Fibroblast of upper back skin (primary cell): Measurements from ENCODE around the gene GBA2.
A peak's percentile ranks its signal among the peaks of the same experiment; 100 is the strongest.

ENCODE experiments used
- DNase-seq: peaks from one replicate; pipeline ENCODE4 v3.0.0-alpha.2; 2013

Gene GBA2

GRCh38 chr9:35748858-35749514 is at the start of gene GBA2, which contains the start of gene RGP1:
Gene GBA2, minus strand, starts transcription at chr9:35749228. Its CDS starts 524 bp downstream, at chr9:35748704.
Gene RGP1, plus strand, starts transcription at chr9:35749287. Its CDS starts 469 bp downstream, at chr9:35749756.
- DNase-seq: peak; percentile 53

- no peak for DNase-seq
These were observed 48.5 kb upstream of the GBA2 start for GRCh38 chr9:35797311-35798109.

- peak; percentile 25 for DNase-seq
These were observed 46.7 kb upstream of the GBA2 start for GRCh38 chr9:35795695-35796094.

GRCh38 chr9:35793461-35793860 is 44.4 kb upstream of the GBA2 start:
- no peak for DNase-seq

- no peak for DNase-seq
These were observed 43.8 kb upstream of the GBA2 start for GRCh38 chr9:35792826-35793225.

- no peak for DNase-seq
These were observed 43.2 kb upstream of the GBA2 start for GRCh38 chr9:35792024-35792813.

- peak; percentile 31 for DNase-seq
These were observed 42.4 kb upstream of the GBA2 start, which contains the start of gene NPR2 for GRCh38 chr9:35791297-35791921. Gene NPR2, plus strand, starts transcription at chr9:35791591. Its CDS starts 818 bp downstream, at chr9:35792409.

GRCh38 chr9:35790385-35791296 is 41.6 kb upstream of the GBA2 start:
- peak; percentile 89 for DNase-seq

- no peak for DNase-seq
These were observed 41.0 kb upstream of the GBA2 start for GRCh38 chr9:35790025-35790384.

- DNase-seq: no peak
These were observed 40.5 kb upstream of the GBA2 start for GRCh38 chr9:35789541-35789940.

GRCh38 chr9:35783418-35783817 is 34.4 kb upstream of the GBA2 start:
- no peak for DNase-seq

- DNase-seq: no peak
These were observed 32.0 kb upstream of the GBA2 start for GRCh38 chr9:35781066-35781465.

GRCh38 chr9:35778496-35778895 is 29.5 kb upstream of the GBA2 start:
- no peak for DNase-seq

- no peak for DNase-seq
These were observed 27.0 kb upstream of the GBA2 start for GRCh38 chr9:35776018-35776417.

GRCh38 chr9:35774907-35775635 is 26.0 kb upstream of the GBA2 start:
- DNase-seq: no peak

GRCh38 chr9:35771943-35772342 is 22.9 kb upstream of the GBA2 start:
- DNase-seq: no peak

- DNase-seq: no peak
These were observed 22.5 kb upstream of the GBA2 start for GRCh38 chr9:35771534-35771933.

GRCh38 chr9:35771075-35771433 is 22.0 kb upstream of the GBA2 start:
- DNase-seq: no peak

- no peak for DNase-seq
These were observed 20.7 kb upstream of the GBA2 start for GRCh38 chr9:35769763-35770162.

GRCh38 chr9:35767458-35767857 is 18.4 kb upstream of the GBA2 start:
- no peak for DNase-seq

- DNase-seq: no peak
These were observed 18.0 kb upstream of the GBA2 start for GRCh38 chr9:35766997-35767396.
